ENCODE results near the gene OR14C36. TPM values are rescaled to one million over a fixed set of nuclear protein-coding genes. Genes with fewer than 3 reads are reported as not detected.
"Not testable (repeated sequence)": the region's sequence is repeated elsewhere in the genome, so short reads cannot be mapped to it uniquely, and the experiment has no call there.

The OR14C36 gene
- total RNA-seq, 1 experiment from 2014 or later = not detected

- ATAC-seq = no peak
- intact Hi-C loops (cut with micrococcal nuclease) = no loop called here
- BruUV-seq (replicated peaks) = no TSS peak
- Histone ChIP-seq H3K4me1 (ENCODE audit: control insufficient read depth in 1 of 2, insufficient read depth in 2 of 2, low read length in 2 of 2) (no peaks in the 10 kb centered on the region), H3K27ac (ENCODE audit: low read depth, low read length) (no peak overlapping the region), H3K9me2 (ENCODE audit: insufficient read depth) (no peaks in the 10 kb centered on the region), H2AFZ (ENCODE audit: low read depth, low read length, poor library complexity, severe bottlenecking) (no peak overlapping the region), H3K79me2 (ENCODE audit: insufficient read depth, low read length) (no peaks in the 10 kb centered on the region), H3K4me3 (replicated peaks in 1 of 2; ENCODE audit: low read depth in 1 of 2, low read length in 2 of 2) (no peak overlapping the region), H3K36me3 (ENCODE audit: control insufficient read depth in 1 of 2, insufficient read depth in 2 of 2, low read length in 2 of 2) (no peaks in the 10 kb centered on the region), H3K9ac (ENCODE audit: low read length) (no peak overlapping the region), H3K9me3 (ENCODE audit: control insufficient read depth in 1 of 2, insufficient read depth in 1 of 2, low read depth in 1 of 2, low read length in 2 of 2) (peaks cover 0 to 12% of the 10 kb centered on the region in 2 experiments; a peak in 2 of 4 replicates), H3K4me2 (ENCODE audit: low read length) (no peak overlapping the region), H4K20me1 (ENCODE audit: insufficient read depth) (no peaks in the 10 kb centered on the region), H3K27me3 (ENCODE audit: insufficient read depth, low read length) (no peaks in the 10 kb centered on the region)
- TF ChIP-seq YY1 (IDR thresholded peaks at IDR 0.05; ENCODE audit: extremely low read depth, insufficient replicate concordance, low read depth, low read length) (no peak), FOSL1 (IDR thresholded peaks at IDR 0.05; ENCODE audit: low read depth) (no peak), CBX3 (IDR thresholded peaks at IDR 0.05; ENCODE audit: low read depth) (no peak), ATF3 (IDR thresholded peaks at IDR 0.05) (no peak), ZNF274 (IDR thresholded peaks at IDR 0.05; ENCODE audit: low read depth, low read length) (no peak), EZH2phosphoT487 (IDR thresholded peaks at IDR 0.05; ENCODE audit: borderline replicate concordance) (no peak), MAX (IDR thresholded peaks at IDR 0.05) (no peak)
- ChIA-PET POLR2A (no interaction called here), RAD21 (ENCODE audit: low non-redundant PET in 1 of 2, low total read pairs in 2 of 2, uncharacterized antibody in 2 of 2, unreplicated experiment in 2 of 2) (no interaction called here), CTCF (no interaction called here)
- DNase-seq (ENCODE audit: low read depth, low spot score) = no peak
Measured at GRCh38 chr1:248306103-248306502, 42.5 kb upstream of the OR14C36 start.

- BruUV-seq (replicated peaks); H3K27me3 ChIP-seq (ENCODE audit: insufficient read depth, low read length); H4K20me1 ChIP-seq (ENCODE audit: insufficient read depth); DNase-seq (ENCODE audit: low read depth, low spot score); H2AFZ ChIP-seq (ENCODE audit: low read depth, low read length, poor library complexity, severe bottlenecking); intact Hi-C loops (cut with micrococcal nuclease); RAD21 ChIA-PET (ENCODE audit: low non-redundant PET in 1 of 2, low total read pairs in 2 of 2, uncharacterized antibody in 2 of 2, unreplicated experiment in 2 of 2); H3K36me3 ChIP-seq (ENCODE audit: control insufficient read depth in 1 of 2, insufficient read depth in 2 of 2, low read length in 2 of 2); ATAC-seq; H3K27ac ChIP-seq (ENCODE audit: low read depth, low read length); H3K9me2 ChIP-seq (ENCODE audit: insufficient read depth); POLR2A ChIA-PET; H3K79me2 ChIP-seq (ENCODE audit: insufficient read depth, low read length); H3K9ac ChIP-seq (ENCODE audit: low read length); H3K4me3 ChIP-seq (replicated peaks in 1 of 2; ENCODE audit: low read depth in 1 of 2, low read length in 2 of 2); H3K4me1 ChIP-seq (ENCODE audit: control insufficient read depth in 1 of 2, insufficient read depth in 2 of 2, low read length in 2 of 2); H3K4me2 ChIP-seq (ENCODE audit: low read length); CTCF ChIA-PET: not testable (repeated sequence)
- peaks cover 0 to 11% of the 10 kb centered on the region in 2 experiments; a peak in 2 of 4 replicates for H3K9me3 ChIP-seq (ENCODE audit: control insufficient read depth in 1 of 2, insufficient read depth in 1 of 2, low read depth in 1 of 2, low read length in 2 of 2)
Measured at GRCh38 chr1:248306740-248307139, 41.8 kb upstream of the OR14C36 start.
